RWPE2 (cell line): Measurements from ENCODE around the gene RAI14.

Experiments used
- ATAC-seq: fragments of 200-7000 bp; cut with Tn5 transposase; 3 replicates; pipeline ENCODE4 v1.9.1; 2021; ENCODE audit warnings: low read depth
- DNase-seq: peaks from one replicate; pipeline ENCODE4 v3.0.0-alpha.2; 2020; ENCODE audit warnings: low spot score
- H3K27ac ChIP-seq: fragments of 450-650 bp; 2 replicates; pipeline ENCODE4 v1.5.1; 2017; ENCODE audit warnings: mild to moderate bottlenecking; ENCODE audit not compliant: poor library complexity, severe bottlenecking
- H3K27me3 ChIP-seq: fragments of 250-450 bp; sonication (Bioruptor Pico); 2 replicates; pipeline ENCODE4 v1.5.1; 2021; ENCODE audit warnings: mild to moderate bottlenecking, moderate library complexity; ENCODE audit not compliant: insufficient read depth, poor library complexity, severe bottlenecking
- H3K36me3 ChIP-seq: fragments of 250-450 bp; sonication (Bioruptor Pico); 2 replicates; pipeline ENCODE4 v1.5.1; 2020; ENCODE audit warnings: low read depth, mild to moderate bottlenecking, moderate library complexity
- H3K4me1 ChIP-seq: fragments of 250-450 bp; sonication (Bioruptor Pico); 2 replicates; pipeline ENCODE4 v1.5.1; 2021; ENCODE audit warnings: mild to moderate bottlenecking, moderate library complexity; ENCODE audit not compliant: insufficient read depth, poor library complexity, severe bottlenecking
- H3K4me3 ChIP-seq: fragments of 250-450 bp; sonication (Bioruptor Pico); 2 replicates; pipeline ENCODE4 v1.5.1; 2021; ENCODE audit warnings: mild to moderate bottlenecking, moderate library complexity; ENCODE audit not compliant: severe bottlenecking
- H3K9me3 ChIP-seq: fragments of 250-450 bp; sonication (Bioruptor Pico); 2 replicates; pipeline ENCODE4 v1.5.1; 2021; ENCODE audit warnings: mild to moderate bottlenecking, moderate library complexity; ENCODE audit not compliant: severe bottlenecking
- CTCF ChIP-seq: fragments of 450-650 bp; IDR thresholded peaks from one replicate; pipeline ENCODE4 v1.5.1; 2017; ENCODE audit warnings: mild to moderate bottlenecking, moderate library complexity; ENCODE audit not compliant: poor library complexity, severe bottlenecking

Gene RAI14

GRCh38 chr5:34690301-34690700, 34.2 kb downstream of the RAI14 start:
- ATAC-seq (no peak), DNase-seq (no peak)
- Histone ChIP-seq H3K9me3 (no peaks in the 10 kb centered on the region), H3K4me3 (no peak overlapping the region), H3K4me1 (peaks cover 21% of the 10 kb centered on the region), H3K27me3 (no peaks in the 10 kb centered on the region), H3K27ac (no peak overlapping the region), H3K36me3 (peaks cover 52% of the 10 kb centered on the region)
- TF ChIP-seq CTCF, result no peak

GRCh38 chr5:34690898-34691297, 34.8 kb downstream of the RAI14 start:
- Histone ChIP-seq H3K4me1 (peaks cover 16% of the 10 kb centered on the region), H3K27me3 (no peaks in the 10 kb centered on the region), H3K9me3 (no peaks in the 10 kb centered on the region), H3K27ac (no peak overlapping the region), H3K4me3 (no peak overlapping the region), H3K36me3 (peaks cover 52% of the 10 kb centered on the region)
- ATAC-seq (no peak), DNase-seq (no peak)
- TF ChIP-seq CTCF, result no peak

GRCh38 chr5:34691326-34691725, 35.2 kb downstream of the RAI14 start:
- Histone ChIP-seq H3K36me3 (peaks cover 52% of the 10 kb centered on the region), H3K4me3 (no peak overlapping the region), H3K4me1 (peaks cover 13% of the 10 kb centered on the region), H3K27ac (no peak overlapping the region), H3K27me3 (no peaks in the 10 kb centered on the region), H3K9me3 (no peaks in the 10 kb centered on the region)
- TF ChIP-seq CTCF, result no peak
- no peak for DNase-seq
- ATAC-seq, result no peak

- H3K4me3 ChIP-seq, result no peak overlapping the region
- H3K36me3 ChIP-seq, result peaks cover 42% of the 10 kb centered on the region
- H3K4me1 ChIP-seq, result no peaks in the 10 kb centered on the region
- H3K9me3 ChIP-seq, result no peaks in the 10 kb centered on the region
- no peak for TF ChIP-seq CTCF
- no peak for ATAC-seq
- no peak overlapping the region for H3K27ac ChIP-seq
- DNase-seq, result no peak
- H3K27me3 ChIP-seq, result no peaks in the 10 kb centered on the region
Observed at GRCh38 chr5:34692786-34693185, 36.7 kb downstream of the RAI14 start.

- DNase-seq (no peak), ATAC-seq (no peak)
- H3K27ac ChIP-seq, result no peak overlapping the region
- no peaks in the 10 kb centered on the region for H3K27me3 ChIP-seq
- TF ChIP-seq CTCF, result no peak
- H3K9me3 ChIP-seq, result no peaks in the 10 kb centered on the region
- H3K4me3 ChIP-seq, result no peak overlapping the region
- peaks cover 30% of the 10 kb centered on the region for H3K36me3 ChIP-seq
- H3K4me1 ChIP-seq, result peaks cover 6% of the 10 kb centered on the region
Observed at GRCh38 chr5:34694012-34694411, 37.9 kb downstream of the RAI14 start.
